Dendritic cell treated with granulocyte-macrophage colony-stimulating factor and Interleukin-4, amounts not matched to agents 40 ng/mL and 50 ng/mL, for 4 days (primary cell): ENCODE data around the gene PROCA1.

Experiments
- H3K27ac Mint-ChIP-seq: one replicate; pipeline ENCODE4 v1.8.0; 2022; ENCODE audit warnings: mild to moderate bottlenecking, mixed read lengths
- H3K27me3 Mint-ChIP-seq: one replicate; pipeline ENCODE4 v1.8.0; 2022; ENCODE audit warnings: mild to moderate bottlenecking, mixed read lengths
- H3K36me3 Mint-ChIP-seq: one replicate; pipeline ENCODE4 v1.8.0; 2022; ENCODE audit warnings: low read depth, mixed read lengths
- H3K4me1 Mint-ChIP-seq: one replicate; pipeline ENCODE4 v1.8.0; 2022; ENCODE audit warnings: low read depth, mixed read lengths
- H3K4me3 Mint-ChIP-seq: one replicate; pipeline ENCODE4 v1.8.0; 2022; ENCODE audit warnings: mild to moderate bottlenecking, moderate library complexity, mixed read lengths
- H3K9me3 Mint-ChIP-seq: one replicate; pipeline ENCODE4 v1.8.0; 2022; ENCODE audit warnings: mixed read lengths
- intact Hi-C: fragments of 100-400 bp; cut with micrococcal nuclease; formaldehyde crosslinking; loops from one replicate; pipeline ENCODE4 v1.15.0; 2022

The PROCA1 gene

GRCh38 chr17:28747801-28748750, 36.4 kb upstream of the PROCA1 start:
- Mint-ChIP-seq H3K27ac (no peak overlapping the region), H3K27me3 (peaks cover 6% of the 10 kb centered on the region), H3K4me3 (no peak overlapping the region), H3K9me3 (no peaks in the 10 kb centered on the region), H3K36me3 (peaks cover 36% of the 10 kb centered on the region), H3K4me1 (peaks cover 32% of the 10 kb centered on the region)
- intact Hi-C loops: no loop called here

GRCh38 chr17:28747051-28747691, 35.5 kb upstream of the PROCA1 start:
- Mint-ChIP-seq H3K27me3 (peaks cover 6% of the 10 kb centered on the region), H3K4me1 (peaks cover 41% of the 10 kb centered on the region), H3K36me3 (peaks cover 36% of the 10 kb centered on the region), H3K27ac (no peak overlapping the region), H3K9me3 (no peaks in the 10 kb centered on the region), H3K4me3 (no peak overlapping the region)
- intact Hi-C loops: no loop called here

GRCh38 chr17:28746611-28747050, 34.9 kb upstream of the PROCA1 start:
- H3K36me3 Mint-ChIP-seq: peaks cover 36% of the 10 kb centered on the region
- H3K4me3 Mint-ChIP-seq: no peak overlapping the region
- H3K9me3 Mint-ChIP-seq: no peaks in the 10 kb centered on the region
- intact Hi-C loops: no loop called here
- peaks cover 46% of the 10 kb centered on the region for H3K4me1 Mint-ChIP-seq
- H3K27me3 Mint-ChIP-seq: peaks cover 6% of the 10 kb centered on the region
- no peak overlapping the region for H3K27ac Mint-ChIP-seq

- intact Hi-C loops: no loop called here
- no peaks in the 10 kb centered on the region for H3K9me3 Mint-ChIP-seq
- peaks cover 54% of the 10 kb centered on the region for H3K4me1 Mint-ChIP-seq
- peaks cover 36% of the 10 kb centered on the region for H3K36me3 Mint-ChIP-seq
- H3K4me3 Mint-ChIP-seq: peak overlapping the region; percentile 79
- no peak overlapping the region for H3K27ac Mint-ChIP-seq
- H3K27me3 Mint-ChIP-seq: peaks cover 6% of the 10 kb centered on the region
These were observed 34.2 kb upstream of the PROCA1 start for GRCh38 chr17:28745786-28746411.

GRCh38 chr17:28744972-28745785, 33.5 kb upstream of the PROCA1 start:
- intact Hi-C loops: no loop called here
- H3K4me3 Mint-ChIP-seq: peak overlapping the region; percentile 79
- peaks cover 9% of the 10 kb centered on the region for H3K27me3 Mint-ChIP-seq
- peak overlapping the region; percentile 85 for H3K27ac Mint-ChIP-seq
- peaks cover 57% of the 10 kb centered on the region for H3K4me1 Mint-ChIP-seq
- H3K36me3 Mint-ChIP-seq: peaks cover 36% of the 10 kb centered on the region
- H3K9me3 Mint-ChIP-seq: no peaks in the 10 kb centered on the region

- intact Hi-C loops: no loop called here
- Mint-ChIP-seq H3K4me3 (peak overlapping the region; percentile 79), H3K27me3 (peaks cover 13% of the 10 kb centered on the region), H3K27ac (peak overlapping the region; percentile 85), H3K9me3 (no peaks in the 10 kb centered on the region), H3K4me1 (peaks cover 57% of the 10 kb centered on the region), H3K36me3 (peaks cover 33% of the 10 kb centered on the region)
These were observed 32.6 kb upstream of the PROCA1 start for GRCh38 chr17:28744104-28744971.

- Mint-ChIP-seq H3K36me3 (peaks cover 25% of the 10 kb centered on the region), H3K4me3 (peak within 1 kb of the TSS; percentile 79), H3K27me3 (peaks cover 18% of the 10 kb centered on the region), H3K27ac (peak within 1 kb of the TSS; percentile 85), H3K4me1 (peaks cover 57% of the 10 kb centered on the region), H3K9me3 (no peaks in the 10 kb centered on the region)
- intact Hi-C loops: loop anchor here (1.0 kb wide), 1 partner anchor 15 kb away; the partner anchor contains the start of gene NEK8
These were observed 31.8 kb upstream of the PROCA1 start, which contains the start of gene TRAF4 for GRCh38 chr17:28743243-28744103. TSS of gene TRAF4 (plus strand) at chr17:28744011. CDS start at chr17:28744113, 102 bp downstream.

- Mint-ChIP-seq H3K27ac (peak overlapping the region; percentile 85), H3K36me3 (peaks cover 6% of the 10 kb centered on the region), H3K27me3 (peaks cover 22% of the 10 kb centered on the region), H3K4me3 (no peak overlapping the region), H3K4me1 (peaks cover 50% of the 10 kb centered on the region), H3K9me3 (no peaks in the 10 kb centered on the region)
- intact Hi-C loops: no loop called here
These were observed 30.0 kb upstream of the PROCA1 start for GRCh38 chr17:28741358-28742349.

- H3K4me1 Mint-ChIP-seq: peaks cover 40% of the 10 kb centered on the region
- no peak overlapping the region for H3K4me3 Mint-ChIP-seq
- H3K27ac Mint-ChIP-seq: peak overlapping the region; percentile 85
- intact Hi-C loops: no loop called here
- peaks cover 22% of the 10 kb centered on the region for H3K27me3 Mint-ChIP-seq
- no peaks in the 10 kb centered on the region for H3K9me3 Mint-ChIP-seq
- peaks cover 6% of the 10 kb centered on the region for H3K36me3 Mint-ChIP-seq
These were observed 29.0 kb upstream of the PROCA1 start for GRCh38 chr17:28740406-28741357.

- no peaks in the 10 kb centered on the region for H3K9me3 Mint-ChIP-seq
- no peak overlapping the region for H3K27ac Mint-ChIP-seq
- intact Hi-C loops: no loop called here
- H3K4me3 Mint-ChIP-seq: no peak overlapping the region
- peaks cover 17% of the 10 kb centered on the region for H3K27me3 Mint-ChIP-seq
- H3K36me3 Mint-ChIP-seq: no peaks in the 10 kb centered on the region
- peaks cover 28% of the 10 kb centered on the region for H3K4me1 Mint-ChIP-seq
These were observed 27.1 kb upstream of the PROCA1 start for GRCh38 chr17:28738680-28739384.
